SK-N-SH treated with all-trans-retinoic acid at 6 μM for 48 hours (cell line): Measurements from ENCODE around the gene COX20.

ENCODE experiments used
- PATZ1 ChIP-seq: fragments of 250-450 bp; sonication (Bioruptor Pico); IDR thresholded peaks from 2 replicates; pipeline ENCODE4 v1.8.0; 2020; ENCODE audit warnings: mild to moderate bottlenecking, moderate library complexity, borderline replicate concordance
- PPARA ChIP-seq: fragments of 250-450 bp; sonication (Bioruptor Pico); IDR thresholded peaks from 2 replicates; pipeline ENCODE4 v1.5.0; 2020; ENCODE audit warnings: mild to moderate bottlenecking, borderline replicate concordance
- ZFP3 ChIP-seq: fragments of 250-450 bp; sonication (Bioruptor Pico); IDR thresholded peaks from 2 replicates; pipeline ENCODE4 v1.5.0; 2020; ENCODE audit warnings: mild to moderate bottlenecking, moderate library complexity

GRCh38 chr1:244865820-244866219, 30.4 kb downstream of the COX20 start:
- no peak for TF ChIP-seq PPARA (CRISPR knock-in tag)
- TF ChIP-seq PATZ1 (CRISPR knock-in tag): no peak
- no peak for TF ChIP-seq ZFP3 (CRISPR knock-in tag)
